ENCODE results near the gene SYNRG.

SYNRG gene

DNA sequence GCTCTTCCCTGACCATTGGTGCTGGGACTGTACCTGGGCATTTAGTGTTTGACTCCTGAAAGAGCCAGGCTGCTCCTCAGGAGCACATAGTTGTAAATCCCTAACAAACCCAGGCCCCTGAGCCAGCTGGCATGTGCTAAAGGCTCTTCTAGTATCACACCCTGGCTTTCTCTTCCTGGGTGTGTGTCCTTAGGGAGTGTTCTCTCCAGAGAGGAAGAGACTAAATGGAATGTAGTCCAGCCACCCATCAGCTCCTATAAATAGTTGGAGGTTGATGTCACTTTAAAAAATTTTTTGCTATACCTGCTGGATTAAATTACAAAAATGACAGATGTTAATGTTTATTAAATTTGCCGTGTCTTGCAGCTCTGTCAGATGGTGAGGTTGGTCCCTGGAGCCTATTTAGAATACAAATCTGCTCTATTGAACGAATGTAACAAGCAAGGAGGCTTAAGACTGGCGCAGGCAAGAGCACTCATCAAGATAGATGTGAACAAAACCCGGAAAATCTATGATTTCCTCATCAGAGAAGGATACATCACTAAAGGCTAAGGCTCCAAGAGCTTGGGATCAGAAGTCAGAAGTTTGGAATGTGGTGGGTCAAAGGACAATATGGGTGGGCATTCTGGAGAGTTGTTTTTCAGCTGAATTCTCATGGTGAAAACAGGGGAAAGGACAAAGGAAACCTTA is 132.6 kb downstream of the SYNRG start:
- DNase-seq (ENCODE audit: low read depth, low spot score), result no peak

GRCh38 chr17:37475731-37476420 is 133.3 kb downstream of the SYNRG start:
- no peak for DNase-seq (ENCODE audit: low read depth, low spot score)

GRCh38 chr17:37470181-37470580 is 139.0 kb downstream of the SYNRG start:
- no peak for DNase-seq (ENCODE audit: low read depth, low spot score)

DNA sequence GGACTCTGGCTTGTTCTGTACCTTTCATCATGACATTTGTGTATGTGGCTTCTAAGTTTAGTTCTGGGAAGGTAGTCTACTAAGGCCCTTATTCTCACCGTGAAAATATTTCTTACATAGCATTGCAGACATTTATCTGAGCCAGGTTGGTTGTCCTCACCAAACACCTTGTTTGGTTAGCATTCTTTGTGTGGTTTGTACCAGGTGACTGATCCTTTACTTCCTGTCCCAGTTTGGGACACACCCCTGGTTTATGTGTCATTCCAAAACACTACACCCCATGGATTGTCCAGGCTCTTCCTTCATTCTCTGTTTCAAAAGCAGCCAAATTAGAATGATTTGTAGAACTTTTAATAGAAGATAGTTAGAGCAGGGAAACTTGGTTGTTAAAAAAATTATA is 142.7 kb downstream of the SYNRG start:
- no peak for DNase-seq (ENCODE audit: low read depth, low spot score)

DNA sequence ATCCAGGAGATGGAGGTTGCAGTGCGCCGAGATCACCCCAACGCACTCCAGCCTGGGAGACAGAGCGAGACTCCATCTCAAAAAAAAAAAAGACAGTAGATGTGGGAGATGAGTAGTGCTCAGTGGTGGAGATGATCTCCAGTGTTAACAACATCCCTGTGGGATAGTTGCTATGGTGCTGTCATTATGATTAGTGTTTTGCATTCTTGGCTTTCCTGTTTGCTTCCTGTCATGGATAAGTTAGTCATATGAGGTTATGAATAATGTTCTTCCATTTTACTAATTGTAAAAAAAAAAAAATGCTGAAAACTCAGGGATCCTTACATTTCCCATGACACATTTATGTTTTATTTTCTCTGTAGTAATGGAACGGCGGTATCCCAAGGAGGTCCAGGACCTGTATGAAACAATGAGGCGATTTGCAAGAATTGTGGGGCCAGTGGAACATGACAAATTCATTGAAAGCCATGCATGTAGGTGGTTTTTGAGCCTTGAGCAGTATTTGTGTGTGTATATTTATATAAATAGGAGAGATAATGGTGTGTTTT is 144.1 kb downstream of the SYNRG start:
- no peak for DNase-seq (ENCODE audit: low read depth, low spot score)
